GM12878 (cell line): ENCODE data around the gene COL6A1. TPM values are rescaled to one million over a fixed set of nuclear protein-coding genes. Genes with fewer than 3 reads are reported as not detected.

Experiments used
- ATAC-seq: fragments of 200-7000 bp; cut with Tn5 transposase; 3 replicates; pipeline ENCODE4 v1.9.1; 2020; ENCODE audit warnings: mild to moderate bottlenecking, moderate library complexity
- BruUV-seq: library from RNA; stranded (reverse); fragments of 400-500 nt; replicated peaks from 2 replicates; lab custom pipeline; 2021; lab: Mats Ljungman, UMichigan
- CTCF ChIA-PET: fragments of 300-600 bp; sonication (Branson Sonifier 250); formaldehyde crosslinking; extraction: SDS; loops from one replicate; lab custom pipeline; 2021; ENCODE audit warnings: inconsistent platforms; lab: Yijun Ruan, JAX
- POLR2A ChIA-PET: fragments of 350-600 bp; formaldehyde crosslinking; extraction: SDS; loops from one replicate; lab custom pipeline; 2021; ENCODE audit warnings: inconsistent platforms; lab: Charles Lee
- RAD21 ChIA-PET: fragments of 300-600 bp; sonication (Branson Sonifier 250); formaldehyde crosslinking; loops from one replicate; lab custom pipeline; 2023; ENCODE audit warnings: antibody characterized with exemption; ENCODE audit not compliant: unreplicated experiment; lab: Charles Lee
- SMC1A ChIA-PET: fragments of 300-600 bp; sonication (Branson Sonifier 250); formaldehyde crosslinking; loops from one replicate; lab custom pipeline; 2023; ENCODE audit not compliant: unreplicated experiment, uncharacterized antibody; lab: Charles Lee
- DNase-seq: peaks from one replicate; pipeline ENCODE4 v3.0.0-alpha.2; 2011; ENCODE audit warnings: low read depth, low spot score
- FAIRE-seq: peaks from 3 replicates; lab custom pipeline; 2011; peaks lifted over from hg19 to GRCh38; lab: Jason Lieb, UNC
- H2AFZ ChIP-seq: 2 replicates; pipeline ENCODE4 v1.6.0; 2011; ENCODE audit warnings: low read depth, low read length, control low read depth; ENCODE audit not compliant: control insufficient read depth
- H3K27ac ChIP-seq: 2 replicates; pipeline ENCODE4 v1.5.1; 2011; ENCODE audit warnings: control low read depth; ENCODE audit not compliant: control insufficient read depth, insufficient read depth
- H3K27me3 ChIP-seq, 2 experiments: replicated peaks in 1 of 2; 2 replicates each; pipeline versions ENCODE4 v1.6.0 to v1.6.1; 2011; ENCODE audit warnings: low read length in 1 of 2; ENCODE audit not compliant: control insufficient read depth in 2 of 2, insufficient read depth in 2 of 2
- H3K36me3 ChIP-seq, 2 experiments: 2 replicates each; pipeline ENCODE4 v1.5.1; 2011; ENCODE audit warnings: low read length in 1 of 2; ENCODE audit not compliant: control insufficient read depth in 2 of 2, insufficient read depth in 2 of 2
- H3K4me1 ChIP-seq: 2 replicates; pipeline ENCODE4 v1.6.1; 2011; ENCODE audit warnings: mild to moderate bottlenecking, low read length, moderate library complexity, mixed read lengths; ENCODE audit not compliant: control insufficient read depth, insufficient read depth
- H3K4me2 ChIP-seq: 2 replicates; pipeline ENCODE4 v1.6.0; 2011; ENCODE audit warnings: control low read depth; ENCODE audit not compliant: control insufficient read depth, insufficient read depth
- H3K4me3 ChIP-seq: fragments of 200-600 bp; sonication (generic); 2 replicates; pipeline ENCODE4 v1.5.1; 2016
- H3K79me2 ChIP-seq: 2 replicates; pipeline ENCODE4 v1.6.0; 2011; ENCODE audit warnings: low read length; ENCODE audit not compliant: control insufficient read depth, insufficient read depth
- H3K9ac ChIP-seq: 2 replicates; pipeline ENCODE4 v1.8.0; 2011; ENCODE audit warnings: low read length, control low read depth, mixed read lengths; ENCODE audit not compliant: control insufficient read depth, insufficient read depth
- H3K9me3 ChIP-seq: replicated peaks from 3 replicates; pipeline ENCODE4 v1.5.1; 2011; ENCODE audit warnings: mild to moderate bottlenecking, low read length; ENCODE audit not compliant: control insufficient read depth, insufficient read depth
- H4K20me1 ChIP-seq: 2 replicates; pipeline ENCODE4 v1.6.0; 2011; ENCODE audit not compliant: control insufficient read depth, insufficient read depth
- E2F4 ChIP-seq: IDR thresholded peaks from 2 replicates; pipeline ENCODE4 v1.6.1; 2012; ENCODE audit warnings: low read depth, low read length, improper control_type of control experiment
- JUNB ChIP-seq: IDR thresholded peaks from 2 replicates; pipeline ENCODE4 v1.6.1; 2016; ENCODE audit warnings: antibody characterized with exemption, mild to moderate bottlenecking
- JUND ChIP-seq: IDR thresholded peaks from 2 replicates; pipeline ENCODE4 v1.6.1; 2012; ENCODE audit warnings: low read depth, mild to moderate bottlenecking, low read length, improper control_type of control experiment, moderate library complexity
- MAX ChIP-seq: IDR thresholded peaks from 2 replicates; pipeline ENCODE4 v1.6.1; 2012; ENCODE audit warnings: low read depth, low read length, improper control_type of control experiment
- MTA2 ChIP-seq: fragments of 450-650 bp; IDR thresholded peaks from 2 replicates; pipeline ENCODE4 v1.6.1; 2016; ENCODE audit warnings: low read depth, mild to moderate bottlenecking, moderate library complexity
- PBX3 ChIP-seq: IDR thresholded peaks from 2 replicates; pipeline ENCODE4 v1.6.1; 2011; ENCODE audit warnings: mild to moderate bottlenecking, low read depth, low read length, moderate library complexity; ENCODE audit not compliant: insufficient replicate concordance
- RFX5 ChIP-seq: IDR thresholded peaks from 2 replicates; pipeline ENCODE4 v1.6.1; 2011; ENCODE audit warnings: low read depth, low read length, improper control_type of control experiment
- ZBTB40 ChIP-seq: fragments of 450-650 bp; IDR thresholded peaks from 2 replicates; pipeline ENCODE4 v1.6.1; 2016; ENCODE audit warnings: mild to moderate bottlenecking, moderate library complexity, borderline replicate concordance
- WGBS: methylation state at CpG from one replicate; pipeline ENCODE4 v1.1.6; 2016; ENCODE audit warnings: low lambda C conversion rate; ENCODE audit not compliant: insufficient replicate concordance, insufficient coverage; ENCODE audit errors: missing lambda C conversion rate; 5-methylcytosine and 5-hydroxymethylcytosine counted together
- in situ Hi-C: fragments of 300-500 bp; cut with MboI; formaldehyde crosslinking; loops from 9 replicates; pipeline ENCODE4 v1.14.3; 2018; ENCODE audit warnings: mixed read lengths
- intact Hi-C: fragments of 100-400 bp; cut with micrococcal nuclease; formaldehyde crosslinking; loops from one replicate; pipeline ENCODE4 v1.14.2; 2022; ENCODE audit not compliant: unreplicated experiment
- polyA plus RNA-seq, 11 experiments: library from polyadenylated mRNA; depleted of rRNA in 4 of 11; unstranded in 6 of 11; stranded (reverse) in 5 of 11; fragments of >200 nt; fragmentation: Nextera tagmentation in 4 of 11; fragmentation: Illumina TruSeq in 1 of 11; extraction: Ambion mirVana in 4 of 11; extraction: Trizol in 1 of 11; gene quantifications; 1 replicate in 1 of 11; 2 replicates in 10 of 11; pipeline versions ENCODE4 v1.2.1 to v1.2.3, GENCODE V29; 2011 to 2016; ENCODE audit warnings: inconsistent platforms in 2 of 11, missing spikeins in 2 of 11, low read depth in 1 of 11
- total RNA-seq, 4 experiments: library from RNA; depleted of rRNA in 3 of 4; stranded (reverse); fragments of >200 nt in 3 of 4; fragmentation: Illumina TruSeq in 1 of 4; extraction: Trizol in 1 of 4; gene quantifications; 2 replicates each; pipeline versions ENCODE4 v1.2.1 to v1.2.3, GENCODE V29; 2013 to 2021

Gene COL6A1
- total and polyA plus RNA-seq, 10 of the 15 experiments (the other 5 are each of a cell fraction or from before 2014, with no cell fraction given), result 0.12 to 1.3 (median 0.20) TPM; not detected in 7

GRCh38 chr21:45984584-45985095 is 3.1 kb downstream of the COL6A1 start:
- no peaks in the 10 kb centered on the region for H3K9me3 ChIP-seq
- H3K27me3 ChIP-seq, result peaks cover 0 to 3% of the 10 kb centered on the region in 2 experiments; a peak in 2 of 4 replicates
- TF ChIP-seq ZBTB40 (no peak), MTA2 (no peak), PBX3 (no peak), RFX5 (no peak), JUNB (no peak), MAX (no peak), E2F4 (no peak), JUND (no peak)
- H3K4me2 ChIP-seq, result no peak overlapping the region
- H3K79me2 ChIP-seq, result no peaks in the 10 kb centered on the region
- ATAC-seq (no peak), FAIRE-seq (peak; percentile 74), DNase-seq (no peak)
- H3K36me3 ChIP-seq, result no peaks in the 10 kb centered on the region
- no peak overlapping the region for H3K27ac ChIP-seq
- BruUV-seq, result no TSS peak
- ChIA-PET CTCF (no interaction called here), SMC1A (no interaction called here), POLR2A (no interaction called here), RAD21 (no interaction called here)
- no peaks in the 10 kb centered on the region; the same call in 1 of the 2 replicates for H3K4me1 ChIP-seq
- no peak overlapping the region for H2AFZ ChIP-seq
- no peaks in the 10 kb centered on the region for H4K20me1 ChIP-seq
- 36% methylated on average over 3 of the region's 3 CpGs for WGBS
- in situ Hi-C loops, result no loop called here
- H3K4me3 ChIP-seq, result no peak overlapping the region
- no peak overlapping the region for H3K9ac ChIP-seq
- intact Hi-C loops, result no loop called here
